Brain microvascular endothelial cell (primary cell): ENCODE measurements around the gene ZBTB11.
"Not testable (repeated sequence)": the region's sequence is repeated elsewhere in the genome, so short reads cannot be mapped to it uniquely, and the experiment has no call there.

ENCODE experiments used
- DNase-seq: peaks from one replicate; pipeline ENCODE4 v3.0.0-alpha.2; 2020
- H3K27ac ChIP-seq: fragments of 250-450 bp; sonication (Bioruptor Pico); 2 replicates; pipeline ENCODE4 v1.5.1; 2020; ENCODE audit warnings: mild to moderate bottlenecking, moderate library complexity
- H3K27me3 ChIP-seq: fragments of 250-450 bp; sonication (Bioruptor Pico); replicated peaks from 2 replicates; pipeline ENCODE4 v1.5.1; 2020; ENCODE audit warnings: mild to moderate bottlenecking
- H3K36me3 ChIP-seq: fragments of 250-450 bp; sonication (Bioruptor Pico); replicated peaks from 2 replicates; pipeline ENCODE4 v1.5.1; 2020; ENCODE audit warnings: mild to moderate bottlenecking
- H3K4me3 ChIP-seq: 2 replicates; pipeline ENCODE4 v1.5.1; 2011; ENCODE audit warnings: low read depth, mild to moderate bottlenecking, control low read depth, low read length, moderate library complexity
- CTCF ChIP-seq: IDR thresholded peaks from 2 replicates; pipeline ENCODE4 v1.5.1; 2011; ENCODE audit warnings: low read depth, mild to moderate bottlenecking, moderate library complexity, low read length, control low read depth, inconsistent platforms; ENCODE audit errors: missing control alignments
- in situ Hi-C: cut with HindIII; loops from 2 replicates; pipeline ENCODE4 v1.10.0; 2017; ENCODE audit warnings: low sequenced_read_pairs, low pct_ligation_motif_present

The ZBTB11 gene

GRCh38 chr3:101618726-101619125 lies 58.2 kb downstream of the ZBTB11 start:
- Histone ChIP-seq H3K4me3 (no peak overlapping the region), H3K27ac (no peak overlapping the region), H3K36me3 (no peaks in the 10 kb centered on the region), H3K27me3 (no peaks in the 10 kb centered on the region)
- in situ Hi-C loops = no loop called here
- TF ChIP-seq CTCF = no peak
- DNase-seq = no peak

GRCh38 chr3:101617478-101617877 lies 59.5 kb downstream of the ZBTB11 start:
- Histone ChIP-seq H3K27me3 (no peaks in the 10 kb centered on the region), H3K4me3 (no peak overlapping the region), H3K36me3 (no peaks in the 10 kb centered on the region), H3K27ac (no peak overlapping the region)
- TF ChIP-seq CTCF = no peak
- in situ Hi-C loops = no loop called here
- DNase-seq = no peak

GRCh38 chr3:101615525-101615924 lies 61.4 kb downstream of the ZBTB11 start:
- in situ Hi-C loops = no loop called here
- H3K27me3 ChIP-seq = no peaks in the 10 kb centered on the region
- no peak for DNase-seq

GRCh38 chr3:101613014-101613413 lies 63.9 kb downstream of the ZBTB11 start:
- not testable (repeated sequence) for H3K27me3 ChIP-seq

More at GRCh38 chr3:101615525-101615924, 61.4 kb downstream of the ZBTB11 start:
- H3K27ac ChIP-seq = no peak overlapping the region
- TF ChIP-seq CTCF = no peak
- no peak overlapping the region for H3K4me3 ChIP-seq
- H3K36me3 ChIP-seq = no peaks in the 10 kb centered on the region

GRCh38 chr3:101611023-101611422 lies 65.9 kb downstream of the ZBTB11 start:
- H3K36me3 ChIP-seq = no peaks in the 10 kb centered on the region
- no peak for TF ChIP-seq CTCF
- no peak for DNase-seq
- no peaks in the 10 kb centered on the region for H3K27me3 ChIP-seq
- in situ Hi-C loops = no loop called here
- H3K27ac ChIP-seq = no peak overlapping the region
- H3K4me3 ChIP-seq = no peak overlapping the region

More at GRCh38 chr3:101613014-101613413, 63.9 kb downstream of the ZBTB11 start:
- H3K27ac ChIP-seq, H3K36me3 ChIP-seq, in situ Hi-C loops, DNase-seq, H3K4me3 ChIP-seq: not testable (repeated sequence)

GRCh38 chr3:101605398-101605797 lies 71.5 kb downstream of the ZBTB11 start:
- H3K27me3 ChIP-seq, H3K27ac ChIP-seq, H3K4me3 ChIP-seq, H3K36me3 ChIP-seq, DNase-seq, in situ Hi-C loops: not testable (repeated sequence)

- H3K27ac ChIP-seq = no peak overlapping the region
- DNase-seq = no peak
- in situ Hi-C loops = no loop called here
- no peaks in the 10 kb centered on the region for H3K36me3 ChIP-seq
- no peak for TF ChIP-seq CTCF
- no peak overlapping the region for H3K4me3 ChIP-seq
- H3K27me3 ChIP-seq = no peaks in the 10 kb centered on the region
These were observed 73.7 kb downstream of the ZBTB11 start for GRCh38 chr3:101603184-101603583.
